NCI-H510A treated with DMSO at 0.1 percent for 48 hours (cell line): ENCODE measurements around the gene XIRP2.
"Not testable (repeated sequence)": the region's sequence is repeated elsewhere in the genome, so short reads cannot be mapped to it uniquely, and the experiment has no call there.

Experiments used
- DNase-seq: peaks from one replicate; lab custom pipeline; 2025; lab: John Stamatoyannopoulos, UW

The XIRP2 gene

GRCh38 chr2:166932032-166932431, 43.8 kb downstream of the XIRP2 start:
- DNase-seq = no peak

- no peak for DNase-seq
Observed at GRCh38 chr2:166934817-166935216, 46.5 kb downstream of the XIRP2 start.

GRCh38 chr2:166942377-166942776, 54.1 kb downstream of the XIRP2 start:
- DNase-seq = no peak

- no peak for DNase-seq
Observed at GRCh38 chr2:166944909-166945308, 56.6 kb downstream of the XIRP2 start.

GRCh38 chr2:166957686-166958085, 69.4 kb downstream of the XIRP2 start:
- no peak for DNase-seq

- DNase-seq = no peak
Observed at GRCh38 chr2:166958986-166959481, 70.8 kb downstream of the XIRP2 start.

- DNase-seq = no peak
Observed at GRCh38 chr2:166959556-166959955, 71.3 kb downstream of the XIRP2 start.

- no peak for DNase-seq
Observed at GRCh38 chr2:166960702-166961270, 72.5 kb downstream of the XIRP2 start.

GRCh38 chr2:166961933-166962332, 73.7 kb downstream of the XIRP2 start:
- no peak for DNase-seq

- DNase-seq = no peak
Observed at GRCh38 chr2:166969486-166969885, 81.2 kb downstream of the XIRP2 start.

GRCh38 chr2:166972002-166972401, 83.7 kb downstream of the XIRP2 start:
- DNase-seq = no peak

- DNase-seq = no peak
Observed at GRCh38 chr2:166972418-166972817, 84.1 kb downstream of the XIRP2 start.

GRCh38 chr2:166984188-166984587, 95.9 kb downstream of the XIRP2 start:
- no peak for DNase-seq

GRCh38 chr2:166984797-166985196, 96.5 kb downstream of the XIRP2 start:
- DNase-seq = no peak

GRCh38 chr2:166994588-166995336, 106.5 kb downstream of the XIRP2 start:
- no peak for DNase-seq

GRCh38 chr2:166996465-166996864, 108.2 kb downstream of the XIRP2 start:
- DNase-seq = no peak

GRCh38 chr2:167001165-167001564, 112.9 kb downstream of the XIRP2 start:
- DNase-seq = no peak

GRCh38 chr2:167005096-167005495, 116.8 kb downstream of the XIRP2 start:
- no peak for DNase-seq

GRCh38 chr2:167013227-167013626, 124.9 kb downstream of the XIRP2 start:
- no peak for DNase-seq

- no peak for DNase-seq
Observed at GRCh38 chr2:167015806-167016205, 127.5 kb downstream of the XIRP2 start.

- no peak for DNase-seq
Observed at GRCh38 chr2:167017021-167017420, 128.7 kb downstream of the XIRP2 start.

- DNase-seq = no peak
Observed at GRCh38 chr2:167018590-167018989, 130.3 kb downstream of the XIRP2 start.

GRCh38 chr2:167028503-167028902, 140.2 kb downstream of the XIRP2 start:
- no peak for DNase-seq

GRCh38 chr2:167034976-167035375, 146.7 kb downstream of the XIRP2 start:
- not testable (repeated sequence) for DNase-seq
